Trophoblast cell (in vitro differentiated cells and primary cell): Measurements from ENCODE around the gene TRPV6.

Source experiments
- DNase-seq, 2 donors: peaks; one replicate each; pipeline ENCODE4 v3.0.0-alpha.2; 2016
- H2AFZ ChIP-seq: 2 replicates; pipeline ENCODE4 v1.6.1; 2013; ENCODE audit warnings: low read length, moderate library complexity, mild to moderate bottlenecking; ENCODE audit not compliant: insufficient read depth, poor library complexity
- H2AK5ac ChIP-seq: 2 replicates; pipeline ENCODE4 v1.6.1; 2013; ENCODE audit warnings: mild to moderate bottlenecking, low read length
- H2BK120ac ChIP-seq: 2 replicates; pipeline ENCODE4 v1.6.1; 2013; ENCODE audit warnings: low read length, mild to moderate bottlenecking, moderate library complexity; ENCODE audit not compliant: insufficient read depth, poor library complexity
- H2BK12ac ChIP-seq: 2 replicates; pipeline ENCODE4 v1.6.1; 2013; ENCODE audit warnings: mild to moderate bottlenecking, low read length, moderate library complexity
- H2BK5ac ChIP-seq: 2 replicates; pipeline ENCODE4 v1.6.1; 2013; ENCODE audit warnings: low read length, low read depth, moderate library complexity, mild to moderate bottlenecking; ENCODE audit not compliant: poor library complexity
- H3K14ac ChIP-seq: 2 replicates; pipeline ENCODE4 v1.6.1; 2013; ENCODE audit warnings: mild to moderate bottlenecking, low read length
- H3K18ac ChIP-seq: 2 replicates; pipeline ENCODE4 v1.6.1; 2013; ENCODE audit warnings: mild to moderate bottlenecking, low read length
- H3K23ac ChIP-seq: 2 replicates; pipeline ENCODE4 v1.6.1; 2013; ENCODE audit warnings: low read length
- H3K27ac ChIP-seq: 2 replicates; pipeline ENCODE4 v1.5.1; 2013; ENCODE audit warnings: low read depth, mild to moderate bottlenecking, inconsistent platforms, low read length, moderate library complexity
- H3K27me3 ChIP-seq: 2 replicates; pipeline ENCODE4 v1.6.1; 2013; ENCODE audit warnings: inconsistent platforms, mild to moderate bottlenecking, low read length, moderate library complexity; ENCODE audit not compliant: insufficient read depth
- H3K36me3 ChIP-seq, 2 experiments: 1 replicate in 1 of 2; 2 replicates in 1 of 2; pipeline ENCODE4 v1.6.1; 2013; ENCODE audit warnings: low read length in 2 of 2, mild to moderate bottlenecking in 2 of 2, moderate library complexity in 1 of 2; ENCODE audit not compliant: insufficient read depth in 2 of 2, control insufficient read depth in 1 of 2
- H3K4ac ChIP-seq: 2 replicates; pipeline ENCODE4 v1.6.1; 2013; ENCODE audit warnings: low read depth, mild to moderate bottlenecking, low read length, moderate library complexity
- H3K4me1 ChIP-seq, 2 experiments: 1 replicate in 1 of 2; 2 replicates in 1 of 2; pipeline ENCODE4 v1.6.1; 2013; ENCODE audit warnings: low read length in 2 of 2, mild to moderate bottlenecking in 2 of 2, moderate library complexity in 1 of 2; ENCODE audit not compliant: insufficient read depth in 2 of 2, control insufficient read depth in 1 of 2
- H3K4me2 ChIP-seq: 2 replicates; pipeline ENCODE4 v1.6.1; 2013; ENCODE audit warnings: inconsistent platforms, mild to moderate bottlenecking, low read length, moderate library complexity
- H3K4me3 ChIP-seq: 2 replicates; pipeline ENCODE4 v1.5.1; 2013; ENCODE audit warnings: mild to moderate bottlenecking, low read depth, low read length, inconsistent platforms
- H3K79me1 ChIP-seq: one replicate; pipeline ENCODE4 v1.6.1; 2013; ENCODE audit warnings: low read length
- H3K79me2 ChIP-seq: 2 replicates; pipeline ENCODE4 v1.6.1; 2013; ENCODE audit warnings: low read length, mild to moderate bottlenecking; ENCODE audit not compliant: control insufficient read depth, insufficient read depth, poor library complexity
- H3K9ac ChIP-seq: 2 replicates; pipeline ENCODE4 v1.6.1; 2013; ENCODE audit warnings: mild to moderate bottlenecking, low read length
- H3K9me3 ChIP-seq: 2 replicates; pipeline ENCODE4 v1.6.1; 2013; ENCODE audit warnings: low read depth, mild to moderate bottlenecking, control low read depth, inconsistent platforms, low read length; ENCODE audit not compliant: insufficient read depth
- H4K12ac ChIP-seq: 2 replicates; pipeline ENCODE4 v1.6.1; 2013; ENCODE audit warnings: low read depth, mild to moderate bottlenecking, low read length, moderate library complexity
- H4K8ac ChIP-seq: 2 replicates; pipeline ENCODE4 v1.6.1; 2013; ENCODE audit warnings: low read depth, mild to moderate bottlenecking, low read length, moderate library complexity
- H4K91ac ChIP-seq: one replicate; pipeline ENCODE4 v1.6.1; 2013; ENCODE audit warnings: low read depth, mild to moderate bottlenecking, low read length, moderate library complexity
- WGBS: extraction: QIAGEN DNeasy Blood & Tissue Kit; methylation state at CpG from one replicate; pipeline ENCODE4 v1.1.7; 2013; ENCODE audit warnings: missing lambda C conversion rate; ENCODE audit not compliant: insufficient read length, insufficient coverage; ENCODE audit errors: extremely low coverage; 5-methylcytosine and 5-hydroxymethylcytosine counted together

TRPV6 gene

DNA sequence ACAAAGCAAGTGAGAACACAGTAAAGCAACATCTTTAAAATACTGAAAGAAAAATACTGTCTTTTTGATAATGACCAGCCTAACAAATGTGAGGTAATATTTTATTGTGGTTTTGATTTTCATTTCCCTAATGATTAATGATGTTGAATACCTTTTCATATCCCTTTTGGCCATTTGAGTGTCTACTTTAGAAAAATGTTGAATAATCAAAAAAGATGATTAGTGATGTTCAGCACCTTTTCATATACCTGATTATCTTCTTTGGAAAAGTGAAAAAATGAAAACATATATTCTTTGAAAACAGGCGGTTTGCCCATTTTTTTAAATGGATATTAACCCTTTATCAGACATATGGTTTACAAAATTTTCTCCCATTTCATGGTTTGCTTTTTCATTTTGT is 62.8 kb downstream of the TRPV6 start:
- Histone ChIP-seq H3K9ac (no peak overlapping the region), H3K27ac (no peak overlapping the region), H3K4me1 (peaks cover 2 to 5% of the 10 kb centered on the region in 2 experiments), H3K23ac (no peak overlapping the region), H3K4me3 (no peak overlapping the region), H3K79me2 (no peaks in the 10 kb centered on the region), H3K14ac (no peak overlapping the region), H3K9me3 (peaks cover 2% of the 10 kb centered on the region), H3K27me3 (no peaks in the 10 kb centered on the region), H3K4ac (no peak overlapping the region), H4K12ac (no peak overlapping the region), H2BK120ac (no peak overlapping the region), H3K36me3 (no peaks in the 10 kb centered on the region), H4K8ac (no peak overlapping the region), H2AK5ac (no peak overlapping the region), H2BK12ac (no peak overlapping the region), H3K79me1 (no peaks in the 10 kb centered on the region), H2BK5ac (no peak overlapping the region), H2AFZ (no peak overlapping the region), H3K4me2 (no peak overlapping the region), H3K18ac (no peak overlapping the region), H4K91ac (no peak overlapping the region)
- DNase-seq, result no peak
- WGBS, result no CpG with 5 or more reads among the region's 1 CpG
